ENCODE data around the gene PATL1.
"Not testable (repeated sequence)": the region's sequence is repeated elsewhere in the genome, so short reads cannot be mapped to it uniquely, and the experiment has no call there.

- TF ChIP-seq POLR2A, CTCF, EP300 (IDR thresholded peaks at IDR 0.05): not testable (repeated sequence)
These were observed 12.5 kb upstream of the PATL1 start for GRCh38 chr11:59681260-59681725.

All from ovary (tissue), 3 donors.